Measurements from ENCODE around the gene FAM184B. TPM values are rescaled to one million over a fixed set of nuclear protein-coding genes. Genes with fewer than 3 reads are reported as not detected.

FAM184B gene
- total RNA-seq, 2 donors from 2014 or later: not detected

DNA sequence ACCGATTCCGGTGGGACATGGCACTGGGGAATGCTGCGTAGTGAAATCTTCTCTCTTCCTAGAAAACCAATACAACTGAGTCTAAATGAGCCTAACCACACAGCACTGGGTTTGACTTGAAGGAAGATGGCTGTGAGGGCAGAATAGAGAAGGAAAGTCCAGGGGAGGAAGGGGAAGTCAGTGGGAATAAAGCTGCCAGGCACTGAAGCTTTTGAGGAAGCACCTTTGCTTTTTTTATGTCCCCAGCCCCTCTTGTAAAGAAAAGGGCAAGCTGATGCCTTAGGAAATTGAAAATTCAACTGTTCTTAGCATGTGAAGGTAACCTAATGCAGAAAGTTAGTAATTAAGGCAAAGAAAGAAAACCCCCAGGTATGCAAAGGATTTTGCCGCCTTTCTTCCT lies 146.4 kb downstream of the FAM184B start:
- Mint-ChIP-seq H3K4me1 (no peaks in the 10 kb centered on the region), H3K9me3 (no peaks in the 10 kb centered on the region), H3K4me3 (no peak overlapping the region), H3K36me3 (ENCODE audit: low read depth) (peaks cover 75% of the 10 kb centered on the region), H3K27me3 (no peaks in the 10 kb centered on the region), H3K27ac (peak overlapping the region; percentile 6)
- no peak for ATAC-seq (replicated peaks)

DNA sequence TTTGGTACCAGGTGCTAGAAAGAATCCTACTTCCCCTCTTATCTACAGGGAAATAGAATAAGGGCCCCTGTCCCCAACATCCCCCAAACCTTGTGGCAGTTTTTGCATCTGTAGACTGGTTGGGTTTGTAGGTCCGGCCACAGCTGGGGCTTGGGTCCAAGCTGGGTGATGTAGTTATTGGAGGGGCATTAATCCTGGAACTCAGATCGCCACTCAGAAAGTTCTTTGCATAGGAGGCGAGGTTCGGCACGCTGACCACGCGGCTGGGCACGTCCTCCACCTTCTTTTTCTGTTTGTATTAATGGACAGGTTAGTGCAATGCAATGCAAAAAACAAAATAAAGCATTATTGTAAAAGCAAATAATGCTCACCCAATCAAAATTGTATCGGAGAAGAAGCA lies 147.8 kb downstream of the FAM184B start:
- H3K27me3 Mint-ChIP-seq: no peaks in the 10 kb centered on the region
- H3K9me3 Mint-ChIP-seq: no peaks in the 10 kb centered on the region
- H3K4me1 Mint-ChIP-seq: no peaks in the 10 kb centered on the region

DNA sequence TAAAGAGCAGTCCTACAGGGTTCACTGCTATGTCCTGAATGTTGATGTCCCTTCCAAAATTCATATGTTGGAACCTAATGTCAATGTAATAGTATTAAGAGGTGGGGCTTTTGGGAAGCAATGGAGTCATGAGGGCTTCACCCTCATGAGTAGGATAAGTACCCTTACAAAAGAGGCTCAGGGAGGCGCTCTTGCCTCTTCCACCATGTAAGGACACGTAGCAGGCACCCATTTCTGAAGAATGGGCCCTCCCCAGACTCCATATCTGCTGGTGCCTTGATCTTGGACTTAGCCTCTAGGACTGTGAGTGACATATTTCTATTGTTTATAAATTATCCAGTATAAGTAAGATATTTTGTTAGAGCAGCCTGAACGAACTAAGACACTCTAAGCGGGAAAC lies 151.2 kb downstream of the FAM184B start:
- H3K36me3 Mint-ChIP-seq (ENCODE audit: low read depth): peaks cover 99% of the 10 kb centered on the region
- no peak overlapping the region for H3K4me3 Mint-ChIP-seq
- H3K27ac Mint-ChIP-seq: no peak overlapping the region
- no peaks in the 10 kb centered on the region for H3K4me1 Mint-ChIP-seq
- no peaks in the 10 kb centered on the region for H3K27me3 Mint-ChIP-seq
- ATAC-seq (replicated peaks): no peak
- no peaks in the 10 kb centered on the region for H3K9me3 Mint-ChIP-seq

More for the DNA sequence above, 147.8 kb downstream of the FAM184B start:
- H3K4me3 Mint-ChIP-seq: no peak overlapping the region
- H3K27ac Mint-ChIP-seq: peak overlapping the region; percentile 56
- no peak for ATAC-seq (replicated peaks)
- H3K36me3 Mint-ChIP-seq (ENCODE audit: low read depth): peaks cover 90% of the 10 kb centered on the region

DNA sequence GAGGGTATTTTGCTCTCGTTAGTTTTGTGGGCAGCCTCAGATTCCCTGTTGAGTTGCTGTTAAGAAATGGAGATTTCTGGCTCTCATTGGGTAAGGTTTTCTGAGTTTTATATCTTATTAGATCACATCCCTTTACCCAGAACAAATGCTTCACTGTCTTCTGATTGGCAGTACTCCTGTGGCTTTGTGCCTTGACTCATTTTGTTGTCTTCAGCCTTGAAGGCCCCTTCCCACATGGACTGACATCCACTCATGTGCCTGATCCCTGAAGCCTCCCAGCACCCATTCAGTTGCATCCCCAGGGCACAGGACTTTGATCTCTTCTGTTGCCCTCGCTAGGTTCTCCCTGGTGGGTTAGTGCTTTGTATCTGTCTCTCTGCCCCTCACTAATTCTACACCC lies 156.6 kb downstream of the FAM184B start:
- H3K4me3 Mint-ChIP-seq: no peak overlapping the region
- peak overlapping the region; percentile 67 for H3K27ac Mint-ChIP-seq
- H3K4me1 Mint-ChIP-seq: peaks cover 5% of the 10 kb centered on the region
- H3K9me3 Mint-ChIP-seq: no peaks in the 10 kb centered on the region
- H3K36me3 Mint-ChIP-seq (ENCODE audit: low read depth): peaks cover 100% of the 10 kb centered on the region
- H3K27me3 Mint-ChIP-seq: no peaks in the 10 kb centered on the region
- ATAC-seq (replicated peaks): no peak

DNA sequence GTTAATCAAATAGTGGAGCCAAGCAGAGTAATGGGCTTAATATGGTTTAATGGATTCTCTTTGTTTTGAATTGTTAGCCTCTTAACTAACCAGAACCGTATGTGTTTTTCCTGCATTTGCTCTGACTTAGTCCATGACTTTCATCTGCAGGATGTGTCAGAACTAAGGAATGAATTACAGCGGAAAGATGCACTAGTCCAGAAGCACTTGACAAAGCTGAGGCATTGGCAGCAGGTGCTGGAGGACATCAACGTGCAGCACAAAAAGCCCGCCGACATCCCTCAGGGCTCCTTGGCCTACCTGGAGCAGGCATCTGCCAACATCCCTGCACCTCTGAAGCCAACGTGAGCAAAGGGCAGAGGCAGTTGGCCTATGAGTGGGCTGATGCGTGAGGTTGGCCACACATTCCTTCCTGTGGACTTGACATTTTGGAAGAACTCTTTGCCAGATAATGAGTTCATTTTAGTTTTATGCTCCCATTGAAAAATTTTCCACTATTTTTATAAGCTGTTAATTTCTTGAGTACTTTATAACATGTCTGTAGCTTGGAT lies 157.9 kb downstream of the FAM184B start:
- no peak overlapping the region for H3K4me3 Mint-ChIP-seq
- no peaks in the 10 kb centered on the region for H3K27me3 Mint-ChIP-seq
- peak overlapping the region; percentile 67 for H3K27ac Mint-ChIP-seq
- peaks cover 100% of the 10 kb centered on the region for H3K36me3 Mint-ChIP-seq (ENCODE audit: low read depth)
- peaks cover 13% of the 10 kb centered on the region for H3K4me1 Mint-ChIP-seq
- H3K9me3 Mint-ChIP-seq: no peaks in the 10 kb centered on the region
- ATAC-seq (replicated peaks): no peak

DNA sequence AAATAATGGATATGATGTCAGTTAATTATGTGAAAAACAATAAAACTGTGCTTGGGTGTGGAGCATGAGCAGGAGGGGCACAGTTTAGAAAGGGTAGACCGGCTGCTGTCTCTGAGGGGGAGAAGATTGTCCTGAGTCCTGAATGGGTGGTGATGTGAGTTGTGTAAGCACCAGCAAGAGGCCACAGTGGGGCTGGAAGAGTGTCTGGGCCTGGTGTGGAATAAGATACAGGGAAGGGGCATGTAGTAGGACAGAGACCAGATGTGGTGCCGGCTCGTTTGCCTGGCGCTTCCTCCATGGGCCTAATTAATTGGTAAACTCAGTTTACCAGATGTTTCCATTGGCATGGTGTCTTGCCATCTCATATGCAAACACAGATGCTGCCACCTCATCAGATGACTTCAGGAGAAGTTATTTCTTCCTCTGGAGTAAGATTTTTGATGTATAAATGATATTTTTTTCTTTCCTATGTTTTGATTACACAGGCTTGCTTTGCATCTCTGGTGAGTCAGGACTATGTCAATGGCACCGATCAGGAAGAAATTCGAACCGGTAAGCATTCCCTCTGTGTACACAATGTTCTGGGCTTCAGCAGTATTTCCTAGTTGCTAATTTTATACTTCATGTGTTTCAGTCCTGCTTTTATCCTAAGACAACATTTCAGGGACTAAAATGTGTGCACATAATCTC lies 161.9 kb downstream of the FAM184B start:
- Mint-ChIP-seq H3K9me3 (no peaks in the 10 kb centered on the region), H3K27ac (peak overlapping the region; percentile 74), H3K4me1 (peaks cover 25% of the 10 kb centered on the region), H3K27me3 (no peaks in the 10 kb centered on the region), H3K36me3 (ENCODE audit: low read depth) (peaks cover 90% of the 10 kb centered on the region), H3K4me3 (peak overlapping the region; percentile 21)
- no peak for ATAC-seq (replicated peaks)

DNA sequence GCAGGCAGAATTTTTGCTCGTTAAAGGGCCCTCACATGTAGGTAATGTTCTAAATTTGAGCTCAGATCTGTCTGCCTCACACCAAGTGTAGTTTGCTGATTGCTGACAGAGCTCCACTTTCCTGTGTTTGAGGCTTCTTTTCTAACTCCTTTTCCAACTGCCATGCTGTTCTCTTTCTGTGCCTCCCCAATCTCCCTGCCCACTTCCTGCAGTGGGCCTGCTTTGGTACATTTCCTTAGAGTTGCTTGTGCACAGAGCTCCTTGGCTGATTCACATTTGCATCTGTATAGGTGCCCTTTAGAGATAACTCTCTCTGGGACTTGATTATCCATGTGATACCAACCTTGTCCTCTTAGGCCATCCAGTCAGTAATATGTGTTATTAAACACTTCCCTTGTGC lies 162.5 kb downstream of the FAM184B start:
- peak overlapping the region; percentile 21 for H3K4me3 Mint-ChIP-seq
- peaks cover 90% of the 10 kb centered on the region for H3K36me3 Mint-ChIP-seq (ENCODE audit: low read depth)
- H3K27me3 Mint-ChIP-seq: no peaks in the 10 kb centered on the region
- no peak for ATAC-seq (replicated peaks)
- peaks cover 21% of the 10 kb centered on the region for H3K4me1 Mint-ChIP-seq
- H3K27ac Mint-ChIP-seq: peak overlapping the region; percentile 74
- no peaks in the 10 kb centered on the region for H3K9me3 Mint-ChIP-seq

DNA sequence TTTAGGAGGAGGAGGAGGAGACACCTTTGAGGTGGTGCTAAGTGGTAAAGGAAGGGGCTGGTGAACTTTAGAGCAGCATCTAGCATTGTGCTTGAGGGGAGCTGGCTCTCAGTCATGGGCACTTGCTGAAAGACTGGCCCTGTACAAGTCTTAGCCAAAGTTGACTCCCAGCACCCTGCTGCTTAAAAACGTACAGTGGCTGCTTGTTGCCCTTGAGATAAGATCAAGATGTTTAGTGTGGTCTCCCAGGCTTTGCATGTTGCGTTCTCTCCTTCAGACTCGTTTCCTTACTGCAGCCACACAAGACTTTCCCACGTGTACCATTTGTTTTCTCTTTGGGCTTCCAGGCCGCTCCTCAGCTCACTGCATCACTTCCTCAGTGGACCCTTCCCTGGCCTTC lies 165.1 kb downstream of the FAM184B start:
- H3K36me3 Mint-ChIP-seq (ENCODE audit: low read depth): peaks cover 65% of the 10 kb centered on the region
- peaks cover 21% of the 10 kb centered on the region for H3K4me1 Mint-ChIP-seq
- no peaks in the 10 kb centered on the region for H3K9me3 Mint-ChIP-seq
- no peaks in the 10 kb centered on the region for H3K27me3 Mint-ChIP-seq
- H3K27ac Mint-ChIP-seq: peak overlapping the region; percentile 73
- H3K4me3 Mint-ChIP-seq: peak overlapping the region; percentile 76
- no peak for ATAC-seq (replicated peaks)

DNA sequence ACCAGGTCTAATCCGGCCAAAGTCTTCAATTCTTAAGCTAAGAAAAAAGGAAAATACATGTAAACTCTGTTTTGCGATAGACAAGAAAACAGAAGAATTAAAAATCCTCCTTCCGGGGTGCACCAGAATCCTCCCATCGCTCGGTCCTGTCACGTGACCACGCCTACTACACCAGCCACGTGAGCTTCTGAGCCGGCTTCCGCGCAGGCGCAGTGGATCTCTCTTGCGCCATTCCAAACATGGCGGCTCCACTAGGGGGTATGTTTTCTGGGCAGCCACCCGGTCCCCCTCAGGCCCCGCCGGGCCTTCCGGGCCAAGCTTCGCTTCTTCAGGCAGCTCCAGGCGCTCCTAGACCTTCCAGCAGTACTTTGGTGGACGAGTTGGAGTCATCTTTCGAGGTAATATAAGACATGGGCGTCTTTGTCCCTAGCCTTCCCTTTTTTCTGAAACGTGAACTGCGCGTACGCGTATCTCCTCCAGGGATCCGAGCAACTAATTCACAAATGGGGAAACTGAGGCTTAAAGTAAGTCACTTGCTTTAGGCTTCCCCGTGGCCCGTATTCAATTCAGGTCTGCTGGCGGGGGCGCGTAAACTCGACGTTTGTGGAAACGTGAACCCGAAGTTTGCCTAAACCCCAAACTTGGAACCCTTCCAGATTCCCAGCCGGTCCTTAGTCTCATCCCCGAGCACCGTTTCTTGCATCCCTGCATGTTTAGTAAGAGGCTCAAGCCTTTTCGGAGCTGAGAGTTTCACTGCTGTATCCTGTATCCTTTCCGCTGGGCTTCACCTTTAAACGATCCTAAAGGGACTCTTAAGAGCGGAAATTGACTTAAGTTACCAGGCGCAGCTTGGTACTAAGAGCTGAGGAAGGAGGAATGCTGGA lies 166.8 kb downstream of the FAM184B start, which contains the start of gene MED28:
MED28 (plus strand) TSS at position 226 of the 884 bp plus-strand sequence; CDS start at position 240, 14 bp downstream.
- peak within 1 kb of the TSS; percentile 95 for H3K27ac Mint-ChIP-seq
- ATAC-seq (replicated peaks): peak; percentile 93
- peak within 1 kb of the TSS; percentile 87 for H3K4me3 Mint-ChIP-seq
- H3K36me3 Mint-ChIP-seq (ENCODE audit: low read depth): peaks cover 49% of the 10 kb centered on the region
- H3K4me1 Mint-ChIP-seq: peaks cover 21% of the 10 kb centered on the region
- H3K27me3 Mint-ChIP-seq: no peaks in the 10 kb centered on the region
- no peaks in the 10 kb centered on the region for H3K9me3 Mint-ChIP-seq

DNA sequence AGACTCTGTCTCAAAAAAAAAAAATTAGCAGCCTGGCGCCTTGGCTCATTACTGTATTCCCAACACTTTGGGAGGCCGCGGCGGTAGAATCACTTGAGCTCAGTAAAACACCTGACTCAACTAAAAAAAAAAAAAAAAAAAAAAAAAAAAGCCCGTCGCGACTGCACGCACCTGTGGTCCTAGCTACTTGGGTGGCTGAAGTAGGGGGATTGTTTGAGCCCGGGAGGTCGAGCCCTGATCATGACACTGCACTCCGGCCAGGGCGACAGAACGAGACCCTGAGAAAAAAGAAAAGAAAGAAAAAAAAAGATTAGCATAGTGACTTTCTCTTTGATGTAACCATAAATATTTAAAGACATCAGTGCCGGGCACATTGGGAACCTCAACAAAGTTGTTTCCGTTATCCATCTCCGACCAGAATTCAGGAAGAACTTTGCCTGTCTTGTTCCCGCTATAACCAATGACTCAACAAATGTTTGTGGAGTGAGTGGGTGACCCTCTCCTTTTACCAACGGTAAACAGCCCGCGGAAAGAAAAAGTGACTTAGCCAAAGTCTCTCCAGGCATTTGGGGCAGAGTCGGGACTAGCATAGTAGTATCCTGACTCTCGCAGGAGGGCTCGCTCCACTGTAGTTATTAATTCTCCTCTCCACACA lies 167.5 kb downstream of the FAM184B start:
- Mint-ChIP-seq H3K36me3 (ENCODE audit: low read depth) (peaks cover 41% of the 10 kb centered on the region), H3K4me3 (peak overlapping the region; percentile 87), H3K9me3 (no peaks in the 10 kb centered on the region), H3K4me1 (peaks cover 15% of the 10 kb centered on the region), H3K27ac (peak overlapping the region; percentile 95), H3K27me3 (no peaks in the 10 kb centered on the region)
- peak; percentile 74 for ATAC-seq (replicated peaks)

DNA sequence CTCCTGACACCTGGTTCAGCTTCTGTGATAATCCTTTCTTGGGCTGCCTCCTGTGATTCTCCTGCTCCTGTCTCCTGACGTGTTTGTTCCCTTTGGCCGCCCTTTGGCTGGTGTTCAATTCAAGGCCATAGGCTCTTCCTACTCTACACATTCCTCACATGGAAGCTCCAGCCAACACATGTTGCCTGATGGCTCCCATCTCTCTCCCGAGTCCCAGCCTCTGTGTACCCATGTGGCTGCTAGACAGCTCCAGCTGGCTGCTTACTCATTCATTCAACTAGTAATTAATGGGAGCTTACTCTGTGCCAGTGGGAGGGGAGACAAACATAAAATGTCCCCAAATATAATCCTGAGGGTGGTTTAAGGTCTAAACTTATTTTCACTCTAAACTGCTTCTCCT lies 176.2 kb downstream of the FAM184B start:
- H3K4me3 Mint-ChIP-seq: no peak overlapping the region
- no peaks in the 10 kb centered on the region for H3K27me3 Mint-ChIP-seq
- H3K4me1 Mint-ChIP-seq: no peaks in the 10 kb centered on the region
- no peak for ATAC-seq (replicated peaks)
- peaks cover 76% of the 10 kb centered on the region for H3K36me3 Mint-ChIP-seq (ENCODE audit: low read depth)
- peak overlapping the region; percentile 19 for H3K27ac Mint-ChIP-seq
- no peaks in the 10 kb centered on the region for H3K9me3 Mint-ChIP-seq

DNA sequence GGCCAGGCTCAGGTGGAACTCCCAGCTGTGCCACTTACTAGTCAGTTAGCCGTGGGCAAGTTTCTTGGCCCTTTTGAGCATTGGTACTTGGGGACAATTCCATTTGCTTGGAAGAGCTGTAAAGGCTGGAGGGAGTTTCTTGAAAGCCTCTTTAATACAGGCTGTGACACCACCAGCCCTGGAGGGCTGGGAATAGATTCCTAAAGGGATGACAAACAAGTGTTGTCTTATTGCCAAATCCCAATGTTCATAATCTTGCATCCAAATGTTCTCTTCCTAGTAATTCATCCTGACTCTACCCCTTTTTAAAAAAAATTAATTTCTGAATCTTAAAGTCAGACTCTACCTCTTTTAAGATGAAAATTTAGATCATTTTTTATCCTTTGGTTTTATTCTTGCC lies 181.6 kb downstream of the FAM184B start:
- Mint-ChIP-seq H3K36me3 (ENCODE audit: low read depth) (peaks cover 93% of the 10 kb centered on the region), H3K27ac (peak overlapping the region; percentile 28), H3K9me3 (no peaks in the 10 kb centered on the region), H3K4me3 (no peak overlapping the region), H3K4me1 (no peaks in the 10 kb centered on the region), H3K27me3 (no peaks in the 10 kb centered on the region)
- no peak for ATAC-seq (replicated peaks)

DNA sequence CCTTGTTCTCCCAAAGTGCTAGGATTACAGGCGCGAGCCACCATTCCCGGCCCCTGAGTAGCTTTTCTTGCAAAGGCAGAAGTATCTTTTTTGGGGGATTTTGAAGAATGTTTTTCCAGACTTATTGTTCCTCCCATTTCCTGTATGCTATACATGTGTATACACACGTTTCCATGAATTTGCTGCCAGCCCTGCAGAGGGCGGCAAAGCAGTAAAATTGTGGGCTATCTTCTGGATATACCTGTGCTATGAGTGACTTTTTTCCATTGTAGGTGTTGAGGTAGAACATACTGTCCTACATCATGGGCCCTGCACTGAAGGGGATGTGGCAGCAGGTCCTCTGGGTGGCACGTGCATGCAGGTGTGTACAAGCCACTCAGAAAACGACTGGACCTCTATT lies 183.9 kb downstream of the FAM184B start:
- H3K4me3 Mint-ChIP-seq: no peak overlapping the region
- H3K27ac Mint-ChIP-seq: no peak overlapping the region
- no peak for ATAC-seq (replicated peaks)
- H3K9me3 Mint-ChIP-seq: no peaks in the 10 kb centered on the region
- no peaks in the 10 kb centered on the region for H3K27me3 Mint-ChIP-seq
- H3K4me1 Mint-ChIP-seq: peaks cover 4% of the 10 kb centered on the region
- H3K36me3 Mint-ChIP-seq (ENCODE audit: low read depth): peaks cover 98% of the 10 kb centered on the region

DNA sequence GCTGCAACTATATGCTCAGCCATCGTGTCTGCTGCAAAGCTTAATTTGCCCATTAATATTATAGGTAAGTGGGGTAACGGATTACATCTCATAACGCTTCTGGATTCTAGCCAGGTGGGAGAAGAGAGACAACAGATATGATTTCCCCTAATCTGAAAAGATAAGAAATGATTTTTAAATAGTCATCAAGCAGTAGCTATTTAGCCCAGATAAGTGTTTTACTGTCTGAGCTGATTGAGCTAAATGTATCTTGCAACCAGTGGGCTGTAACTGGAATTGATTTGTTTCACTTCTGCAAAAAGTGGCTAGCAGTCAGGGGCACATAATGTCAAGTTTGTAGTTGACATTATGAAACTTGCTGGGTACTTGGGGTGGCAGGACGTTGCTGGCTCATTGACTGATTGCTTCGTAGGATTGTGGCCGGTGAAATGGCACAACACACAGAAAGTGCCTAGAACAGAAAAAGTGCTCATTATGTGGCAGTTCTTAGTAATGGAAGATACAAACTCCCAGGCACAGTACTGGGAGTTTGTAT lies 185.9 kb downstream of the FAM184B start:
- no peaks in the 10 kb centered on the region for H3K9me3 Mint-ChIP-seq
- no peak for ATAC-seq (replicated peaks)

More for the DNA sequence above, 185.9 kb downstream of the FAM184B start:
- peaks cover 100% of the 10 kb centered on the region for H3K36me3 Mint-ChIP-seq (ENCODE audit: low read depth)
- no peak overlapping the region for H3K27ac Mint-ChIP-seq
- H3K4me1 Mint-ChIP-seq: peaks cover 4% of the 10 kb centered on the region
- H3K4me3 Mint-ChIP-seq: no peak overlapping the region
- H3K27me3 Mint-ChIP-seq: no peaks in the 10 kb centered on the region

Measured in activated T-helper 17 cell treated with anti-CD3 and anti-CD28 coated beads, Interleukin-2, amount 50 U/mL, for 72 hours (primary cell).